ENCODE data around the gene CBLB.

Gene CBLB

GRCh38 chr3:105767776-105768175 lies 101.0 kb downstream of the CBLB start:
- no peak overlapping the region for H3K4me2 ChIP-seq (ENCODE audit: insufficient read depth, low read length)
- H3K79me2 ChIP-seq (ENCODE audit: insufficient read depth, low read length): no peaks in the 10 kb centered on the region

DNA sequence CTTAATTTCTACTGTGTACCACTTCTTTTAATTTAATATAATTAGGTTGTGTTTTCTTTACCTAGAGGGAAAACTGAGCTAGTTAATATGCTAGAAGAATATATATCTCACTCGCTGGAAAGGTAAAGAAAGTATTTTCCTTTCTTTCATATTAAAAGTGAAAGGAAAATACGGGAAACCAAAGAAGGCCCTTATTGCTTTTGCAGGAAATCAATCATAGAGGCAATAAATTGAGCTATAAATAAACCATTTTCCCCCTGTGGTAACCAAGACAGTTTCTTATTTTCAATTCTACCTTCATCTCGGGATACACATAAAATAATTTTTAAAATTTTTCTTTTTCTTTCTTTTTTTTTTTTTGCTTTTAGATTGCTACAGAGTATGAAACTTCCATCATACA lies 101.6 kb downstream of the CBLB start:
- Histone ChIP-seq H3K79me2 (ENCODE audit: insufficient read depth, low read length) (no peaks in the 10 kb centered on the region), H3K27me3 (ENCODE audit: insufficient read depth, low read length, poor library complexity) (no peaks in the 10 kb centered on the region), H4K20me1 (ENCODE audit: insufficient read depth, low read length) (no peaks in the 10 kb centered on the region), H3K27ac (ENCODE audit: low read length) (no peak overlapping the region), H3K9me3 (ENCODE audit: insufficient read depth, low read length, severe bottlenecking) (peaks cover 12% of the 10 kb centered on the region), H3K4me1 (ENCODE audit: insufficient read depth, low read length) (no peaks in the 10 kb centered on the region), H3K9ac (ENCODE audit: low read depth, low read length) (no peak overlapping the region), H3K4me2 (ENCODE audit: insufficient read depth, low read length) (no peak overlapping the region), H3K4me3 (ENCODE audit: low read depth in 1 of 2, low read length in 2 of 2) (no peak overlapping the region), H3K36me3 (ENCODE audit: insufficient read depth, low read length) (peaks cover 16% of the 10 kb centered on the region), H2AFZ (ENCODE audit: low read depth, low read length) (no peak overlapping the region)
- DNase-seq (no peak), ATAC-seq (ENCODE audit: insufficient read depth, low read depth) (no peak)
- TF ChIP-seq CTCF (IDR thresholded peaks at IDR 0.05; ENCODE audit: borderline replicate concordance, extremely low read depth, low read length, poor library complexity, severe bottlenecking) (no peak), EZH2 (IDR thresholded peaks at IDR 0.05; ENCODE audit: borderline replicate concordance, low read depth, low read length, severe bottlenecking) (no peak)

More at GRCh38 chr3:105767776-105768175, 101.0 kb downstream of the CBLB start:
- DNase-seq: no peak
- Histone ChIP-seq H2AFZ (ENCODE audit: low read depth, low read length) (no peak overlapping the region), H3K36me3 (ENCODE audit: insufficient read depth, low read length) (peaks cover 11% of the 10 kb centered on the region), H4K20me1 (ENCODE audit: insufficient read depth, low read length) (no peaks in the 10 kb centered on the region), H3K9me3 (ENCODE audit: insufficient read depth, low read length, severe bottlenecking) (peaks cover 6% of the 10 kb centered on the region), H3K4me1 (ENCODE audit: insufficient read depth, low read length) (no peaks in the 10 kb centered on the region), H3K27me3 (ENCODE audit: insufficient read depth, low read length, poor library complexity) (no peaks in the 10 kb centered on the region), H3K4me3 (ENCODE audit: low read depth in 1 of 2, low read length in 2 of 2) (no peak overlapping the region), H3K9ac (ENCODE audit: low read depth, low read length) (no peak overlapping the region), H3K27ac (ENCODE audit: low read length) (no peak overlapping the region)
- TF ChIP-seq CTCF (IDR thresholded peaks at IDR 0.05; ENCODE audit: borderline replicate concordance, extremely low read depth, low read length, poor library complexity, severe bottlenecking) (no peak), EZH2 (IDR thresholded peaks at IDR 0.05; ENCODE audit: borderline replicate concordance, low read depth, low read length, severe bottlenecking) (no peak)
- ATAC-seq (ENCODE audit: insufficient read depth, low read depth): no peak

GRCh38 chr3:105765308-105765639 lies 103.5 kb downstream of the CBLB start:
- DNase-seq (no peak), ATAC-seq (ENCODE audit: insufficient read depth, low read depth) (no peak; the same call in 2 of the 3 replicates)
- Histone ChIP-seq H3K4me2 (ENCODE audit: insufficient read depth, low read length) (no peak overlapping the region), H3K9me3 (ENCODE audit: insufficient read depth, low read length, severe bottlenecking) (peaks cover 17% of the 10 kb centered on the region), H3K4me1 (ENCODE audit: insufficient read depth, low read length) (no peaks in the 10 kb centered on the region), H3K4me3 (ENCODE audit: low read depth in 1 of 2, low read length in 2 of 2) (no peak overlapping the region), H2AFZ (ENCODE audit: low read depth, low read length) (no peak overlapping the region), H3K27me3 (ENCODE audit: insufficient read depth, low read length, poor library complexity) (no peaks in the 10 kb centered on the region), H3K9ac (ENCODE audit: low read depth, low read length) (no peak overlapping the region), H3K79me2 (ENCODE audit: insufficient read depth, low read length) (no peaks in the 10 kb centered on the region), H4K20me1 (ENCODE audit: insufficient read depth, low read length) (no peaks in the 10 kb centered on the region), H3K27ac (ENCODE audit: low read length) (no peak overlapping the region), H3K36me3 (ENCODE audit: insufficient read depth, low read length) (peaks cover 17% of the 10 kb centered on the region)
- TF ChIP-seq EZH2 (IDR thresholded peaks at IDR 0.05; ENCODE audit: borderline replicate concordance, low read depth, low read length, severe bottlenecking) (no peak), CTCF (IDR thresholded peaks at IDR 0.05; ENCODE audit: borderline replicate concordance, extremely low read depth, low read length, poor library complexity, severe bottlenecking) (no peak)
